GM12801 (cell line): ENCODE data around the gene MUC6.

Experiments
- TF ChIP-seq, protein P1 (sequence below): IDR thresholded peaks from one replicate; pipeline ENCODE4 v1.5.1; 2011; ENCODE audit warnings: control low read depth; ENCODE audit not compliant: insufficient read length; ENCODE audit errors: extremely low read depth

MUC6 gene

DNA sequence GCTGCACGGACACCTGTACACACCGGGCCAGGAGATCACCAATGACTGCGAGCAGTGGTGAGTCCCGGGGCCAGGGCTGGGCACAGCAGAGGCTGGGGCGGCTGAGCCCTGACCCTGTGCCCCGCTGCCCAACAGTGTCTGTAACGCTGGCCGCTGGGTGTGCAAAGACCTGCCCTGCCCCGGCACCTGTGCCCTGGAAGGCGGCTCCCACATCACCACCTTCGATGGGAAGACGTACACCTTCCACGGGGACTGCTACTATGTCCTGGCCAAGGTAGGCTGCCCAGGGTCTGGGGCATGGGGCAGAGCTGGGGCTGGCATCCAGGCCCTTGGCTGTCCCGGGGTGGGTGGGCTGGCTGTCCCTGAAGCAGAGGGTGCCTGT lies 45.8 kb upstream of the MUC6 start:
- TF ChIP-seq, protein P1, sequence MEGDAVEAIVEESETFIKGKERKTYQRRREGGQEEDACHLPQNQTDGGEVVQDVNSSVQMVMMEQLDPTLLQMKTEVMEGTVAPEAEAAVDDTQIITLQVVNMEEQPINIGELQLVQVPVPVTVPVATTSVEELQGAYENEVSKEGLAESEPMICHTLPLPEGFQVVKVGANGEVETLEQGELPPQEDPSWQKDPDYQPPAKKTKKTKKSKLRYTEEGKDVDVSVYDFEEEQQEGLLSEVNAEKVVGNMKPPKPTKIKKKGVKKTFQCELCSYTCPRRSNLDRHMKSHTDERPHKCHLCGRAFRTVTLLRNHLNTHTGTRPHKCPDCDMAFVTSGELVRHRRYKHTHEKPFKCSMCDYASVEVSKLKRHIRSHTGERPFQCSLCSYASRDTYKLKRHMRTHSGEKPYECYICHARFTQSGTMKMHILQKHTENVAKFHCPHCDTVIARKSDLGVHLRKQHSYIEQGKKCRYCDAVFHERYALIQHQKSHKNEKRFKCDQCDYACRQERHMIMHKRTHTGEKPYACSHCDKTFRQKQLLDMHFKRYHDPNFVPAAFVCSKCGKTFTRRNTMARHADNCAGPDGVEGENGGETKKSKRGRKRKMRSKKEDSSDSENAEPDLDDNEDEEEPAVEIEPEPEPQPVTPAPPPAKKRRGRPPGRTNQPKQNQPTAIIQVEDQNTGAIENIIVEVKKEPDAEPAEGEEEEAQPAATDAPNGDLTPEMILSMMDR, result no peak

DNA sequence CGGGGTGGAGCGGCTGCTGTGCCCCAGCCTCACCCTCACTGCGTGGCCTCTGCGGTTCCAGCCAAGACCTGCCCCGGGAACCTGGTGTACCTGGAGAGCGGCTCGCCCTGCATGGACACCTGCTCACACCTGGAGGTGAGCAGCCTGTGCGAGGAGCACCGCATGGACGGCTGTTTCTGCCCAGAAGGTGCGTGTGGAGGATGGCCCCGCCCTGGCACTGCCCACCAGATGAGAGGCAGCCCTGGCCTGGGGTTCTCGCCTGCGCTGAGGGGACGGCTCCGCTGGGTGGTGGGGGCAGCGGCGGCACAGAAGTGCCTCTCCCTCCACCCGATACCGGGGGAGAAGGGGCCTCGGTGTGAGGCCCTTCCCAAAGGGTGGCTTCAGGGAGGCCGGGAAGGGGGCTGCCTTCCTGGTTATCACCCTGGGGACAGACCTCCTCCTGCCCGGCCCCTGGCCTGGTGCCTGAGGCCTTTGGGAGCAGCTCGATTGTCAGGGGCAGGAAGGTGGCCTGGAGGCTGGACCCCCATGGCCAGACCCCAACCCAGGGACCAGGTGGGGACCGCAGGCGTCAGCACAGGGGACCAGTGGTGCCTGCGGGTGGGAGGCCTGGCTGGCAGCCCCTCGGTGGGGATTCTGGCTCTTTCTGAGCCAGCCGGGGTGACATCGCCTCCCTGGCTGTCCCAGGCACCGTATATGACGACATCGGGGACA lies 45.2 kb upstream of the MUC6 start:
- TF ChIP-seq, protein P1, result no peak

DNA sequence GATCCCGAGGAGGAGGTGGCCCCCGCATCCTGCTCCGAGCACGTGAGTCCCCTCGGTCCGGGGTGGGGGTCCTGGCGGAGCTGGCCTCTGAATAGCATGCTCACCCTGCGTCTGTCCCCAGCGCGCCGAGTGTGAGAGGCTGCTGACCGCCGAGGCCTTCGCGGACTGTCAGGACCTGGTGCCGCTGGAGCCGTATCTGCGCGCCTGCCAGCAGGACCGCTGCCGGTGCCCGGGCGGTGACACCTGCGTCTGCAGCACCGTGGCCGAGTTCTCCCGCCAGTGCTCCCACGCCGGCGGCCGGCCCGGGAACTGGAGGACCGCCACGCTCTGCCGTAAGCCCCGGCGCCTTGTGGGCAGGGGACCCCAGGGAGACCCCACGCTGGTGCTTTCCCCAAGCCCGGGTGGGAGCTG lies 41.7 kb upstream of the MUC6 start:
- TF ChIP-seq, protein P1, result no peak

DNA sequence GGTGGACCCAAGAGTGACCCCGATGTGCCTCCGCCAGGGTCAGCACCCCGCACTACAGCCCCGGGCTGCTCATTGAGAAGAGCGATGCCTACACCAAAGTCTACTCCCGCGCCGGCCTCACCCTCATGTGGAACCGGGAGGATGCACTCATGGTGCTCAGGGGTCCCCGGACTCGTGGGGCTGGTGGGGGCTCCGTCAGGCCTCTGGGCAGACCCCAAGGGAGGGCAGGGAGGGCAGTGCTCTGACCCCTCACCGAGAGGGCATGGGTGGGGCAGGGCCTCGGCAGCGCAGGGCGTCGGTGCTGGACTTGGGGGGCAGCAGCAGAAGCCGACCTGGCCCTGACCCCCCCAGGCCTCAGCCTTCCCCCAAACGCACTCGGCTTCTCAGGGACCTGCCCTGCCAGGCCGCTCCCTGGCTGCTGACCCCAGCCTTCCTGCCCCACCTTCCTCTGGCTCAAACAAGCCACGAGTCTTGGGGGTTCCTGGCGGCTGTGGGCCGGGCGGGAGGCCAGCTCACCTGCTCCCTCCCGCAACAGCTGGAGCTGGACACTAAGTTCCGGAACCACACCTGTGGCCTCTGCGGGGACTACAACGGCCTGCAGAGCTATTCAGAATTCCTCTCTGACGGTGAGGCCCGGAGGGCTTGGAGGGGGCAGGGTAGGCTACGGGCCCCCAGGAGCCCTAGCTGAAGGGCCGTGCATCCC lies 41.0 kb upstream of the MUC6 start:
- TF ChIP-seq, protein P1, result no peak

DNA sequence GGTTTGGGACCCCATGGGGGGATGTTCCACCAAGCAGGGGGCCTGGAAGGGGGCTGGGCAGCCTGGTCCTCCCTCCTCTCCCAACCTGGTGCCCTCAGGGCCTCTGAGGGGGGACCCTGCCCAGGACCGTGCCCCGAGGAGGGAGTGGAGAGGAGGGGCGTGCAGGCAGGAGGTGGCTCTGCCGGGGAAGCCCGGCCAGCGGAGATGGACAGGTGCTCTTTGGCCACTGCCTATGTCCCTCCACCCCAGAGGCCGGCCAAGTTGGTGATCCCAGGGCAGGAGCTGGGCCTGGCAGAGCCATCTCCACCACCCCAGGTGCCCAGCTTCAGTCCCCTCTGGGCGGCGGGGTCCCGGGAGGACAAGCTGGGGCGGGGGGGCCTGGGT lies 40.5 kb upstream of the MUC6 start:
- TF ChIP-seq, protein P1, result no peak

DNA sequence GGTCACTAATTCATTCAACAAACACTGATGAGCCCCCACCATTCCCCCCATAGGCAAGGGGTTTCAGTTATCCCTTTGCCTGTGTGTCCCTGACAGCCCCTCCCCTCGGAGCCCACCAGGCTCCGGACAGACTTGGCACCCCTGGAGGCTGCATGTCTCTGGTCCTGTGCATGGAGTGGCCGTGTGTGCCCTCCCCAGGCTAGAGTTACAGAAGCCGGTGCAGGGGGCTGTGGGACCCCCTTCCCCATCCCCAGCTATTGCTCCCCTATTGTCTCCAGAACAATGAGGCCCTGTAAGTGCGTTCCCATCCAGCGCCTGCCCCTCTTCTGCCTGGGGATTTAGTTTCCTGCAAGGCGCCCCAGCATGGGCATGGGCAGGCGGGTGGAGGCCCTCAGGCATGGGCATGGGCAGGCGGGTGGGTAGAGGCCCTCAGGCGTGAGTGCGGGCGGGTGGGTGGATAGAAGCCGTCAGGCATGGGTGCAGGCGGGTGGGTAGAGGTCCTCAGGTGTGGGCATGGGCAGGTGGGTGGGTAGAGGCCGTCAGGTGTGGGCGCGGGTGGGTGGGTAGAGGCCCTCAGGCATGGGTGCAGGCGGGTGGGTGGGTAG lies 39.6 kb upstream of the MUC6 start:
- TF ChIP-seq, protein P1, result no peak

DNA sequence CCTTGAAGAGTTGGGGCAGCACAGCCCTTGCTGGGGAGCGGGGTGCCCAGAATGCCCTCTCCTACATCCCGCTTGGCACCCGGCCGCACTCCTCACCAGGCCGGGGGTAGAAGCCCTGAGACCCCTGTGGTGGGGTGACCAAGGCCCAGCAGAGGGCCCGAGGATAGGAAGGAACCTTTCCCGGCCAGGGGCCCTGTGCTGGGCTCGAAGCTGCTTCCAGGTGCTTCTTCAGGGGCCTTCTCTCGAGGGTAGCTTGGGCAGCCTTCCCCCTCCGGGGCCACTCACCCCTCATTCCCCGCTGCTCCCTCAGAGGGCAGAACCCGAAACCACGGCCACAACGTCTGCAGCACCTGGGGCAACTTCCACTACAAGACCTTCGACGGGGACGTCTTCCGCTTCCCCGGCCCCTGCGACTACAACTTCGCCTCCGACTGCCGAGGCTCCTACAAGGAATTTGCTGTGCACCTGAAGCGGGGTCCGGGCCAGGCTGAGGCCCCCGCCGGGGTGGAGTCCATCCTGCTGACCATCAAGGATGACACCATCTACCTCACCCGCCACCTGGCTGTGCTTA lies 38.9 kb upstream of the MUC6 start:
- TF ChIP-seq, protein P1, result no peak
